Activated naive CD8-positive, alpha-beta T cell (primary cell): ENCODE data around the gene CHCHD6.

Experiments
- H3K27ac Mint-ChIP-seq: one replicate; pipeline ENCODE4 v1.8.0; 2021; ENCODE audit warnings: mixed read lengths
- H3K27me3 Mint-ChIP-seq: one replicate; pipeline ENCODE4 v1.8.0; 2021; ENCODE audit warnings: mixed read lengths
- H3K36me3 Mint-ChIP-seq: one replicate; pipeline ENCODE4 v1.8.0; 2021; ENCODE audit warnings: mixed read lengths
- H3K4me1 Mint-ChIP-seq: one replicate; pipeline ENCODE4 v1.8.0; 2021; ENCODE audit warnings: low read depth, mixed read lengths
- H3K4me3 Mint-ChIP-seq: one replicate; pipeline ENCODE4 v1.8.0; 2021; ENCODE audit warnings: mild to moderate bottlenecking, mixed read lengths
- H3K9me3 Mint-ChIP-seq: one replicate; pipeline ENCODE4 v1.8.0; 2021; ENCODE audit warnings: low read depth, mixed read lengths

The CHCHD6 gene

GRCh38 chr3:126941721-126942270 is 237.8 kb downstream of the CHCHD6 start:
- peaks cover 3% of the 10 kb centered on the region for H3K36me3 Mint-ChIP-seq
- H3K27ac Mint-ChIP-seq: no peak overlapping the region
- no peak overlapping the region for H3K4me3 Mint-ChIP-seq
- no peaks in the 10 kb centered on the region for H3K27me3 Mint-ChIP-seq
- H3K9me3 Mint-ChIP-seq: no peaks in the 10 kb centered on the region
- H3K4me1 Mint-ChIP-seq: no peaks in the 10 kb centered on the region

GRCh38 chr3:126944089-126944965 is 240.3 kb downstream of the CHCHD6 start:
- H3K36me3 Mint-ChIP-seq: peaks cover 3% of the 10 kb centered on the region
- H3K4me3 Mint-ChIP-seq: no peak overlapping the region
- peaks cover 6% of the 10 kb centered on the region for H3K4me1 Mint-ChIP-seq
- no peaks in the 10 kb centered on the region for H3K9me3 Mint-ChIP-seq
- H3K27ac Mint-ChIP-seq: no peak overlapping the region
- H3K27me3 Mint-ChIP-seq: no peaks in the 10 kb centered on the region

DNA sequence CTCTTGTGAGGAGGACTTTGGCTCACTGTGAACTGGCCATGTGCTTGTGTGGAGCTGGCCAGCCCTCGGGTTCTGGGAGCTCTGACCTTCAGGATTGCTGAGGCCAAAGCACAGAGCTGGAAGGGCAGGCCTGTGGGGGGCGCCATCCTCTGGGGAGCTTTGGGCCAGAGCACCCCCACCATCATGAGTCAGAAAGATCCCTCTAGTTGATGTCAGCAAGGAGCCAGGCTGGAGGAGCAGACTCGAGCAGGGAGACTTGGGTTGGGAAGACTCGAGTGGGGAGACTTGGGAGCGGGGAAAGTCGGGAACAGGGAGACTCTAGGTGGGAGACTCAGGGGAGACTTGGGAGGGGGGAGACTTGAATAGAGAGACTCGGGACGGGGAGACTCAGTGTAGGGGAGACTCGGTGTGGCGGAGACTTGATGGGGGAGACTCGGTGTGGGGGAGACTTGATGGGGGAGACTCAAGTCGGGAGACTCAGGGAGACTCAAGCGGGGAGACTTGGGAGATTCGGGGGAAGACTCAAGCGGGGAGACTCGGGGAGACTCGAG is 241.2 kb downstream of the CHCHD6 start:
- Mint-ChIP-seq H3K27me3 (no peaks in the 10 kb centered on the region), H3K4me3 (no peak overlapping the region), H3K4me1 (peaks cover 6% of the 10 kb centered on the region), H3K27ac (no peak overlapping the region), H3K9me3 (no peaks in the 10 kb centered on the region), H3K36me3 (peaks cover 3% of the 10 kb centered on the region)

DNA sequence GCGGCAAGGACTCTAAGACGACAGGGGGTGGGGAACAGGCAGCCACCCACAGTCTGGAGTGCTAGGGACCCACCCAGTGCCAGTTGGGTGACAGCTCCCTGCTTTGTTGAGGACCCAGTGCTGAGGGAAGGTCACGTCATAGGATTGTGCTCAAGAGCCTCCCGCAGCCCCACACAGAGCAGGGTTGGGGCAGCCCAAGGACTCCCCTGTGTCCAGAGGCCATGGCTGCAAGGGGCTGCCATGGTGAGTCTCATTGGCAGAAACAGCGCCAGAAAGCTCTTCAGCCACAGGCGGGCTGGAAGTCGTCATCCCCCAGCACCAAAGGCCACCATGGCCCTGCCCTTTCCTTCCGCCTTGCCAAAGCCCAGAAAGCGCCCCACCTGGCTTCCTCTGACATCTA is 241.9 kb downstream of the CHCHD6 start:
- Mint-ChIP-seq H3K36me3 (peaks cover 3% of the 10 kb centered on the region), H3K4me3 (no peak overlapping the region), H3K27ac (no peak overlapping the region), H3K27me3 (no peaks in the 10 kb centered on the region), H3K4me1 (peaks cover 6% of the 10 kb centered on the region), H3K9me3 (no peaks in the 10 kb centered on the region)

- Mint-ChIP-seq H3K27ac (no peak overlapping the region), H3K36me3 (peaks cover 3% of the 10 kb centered on the region), H3K27me3 (no peaks in the 10 kb centered on the region), H3K9me3 (no peaks in the 10 kb centered on the region), H3K4me1 (peaks cover 6% of the 10 kb centered on the region), H3K4me3 (no peak overlapping the region)
Observed at GRCh38 chr3:126946405-126946804, 242.4 kb downstream of the CHCHD6 start.

- no peaks in the 10 kb centered on the region for H3K9me3 Mint-ChIP-seq
- no peaks in the 10 kb centered on the region for H3K27me3 Mint-ChIP-seq
- peak overlapping the region; percentile 30 for H3K27ac Mint-ChIP-seq
- peaks cover 6% of the 10 kb centered on the region for H3K4me1 Mint-ChIP-seq
- no peaks in the 10 kb centered on the region for H3K36me3 Mint-ChIP-seq
- H3K4me3 Mint-ChIP-seq: no peak overlapping the region
Observed at GRCh38 chr3:126947429-126947828, 243.4 kb downstream of the CHCHD6 start.

DNA sequence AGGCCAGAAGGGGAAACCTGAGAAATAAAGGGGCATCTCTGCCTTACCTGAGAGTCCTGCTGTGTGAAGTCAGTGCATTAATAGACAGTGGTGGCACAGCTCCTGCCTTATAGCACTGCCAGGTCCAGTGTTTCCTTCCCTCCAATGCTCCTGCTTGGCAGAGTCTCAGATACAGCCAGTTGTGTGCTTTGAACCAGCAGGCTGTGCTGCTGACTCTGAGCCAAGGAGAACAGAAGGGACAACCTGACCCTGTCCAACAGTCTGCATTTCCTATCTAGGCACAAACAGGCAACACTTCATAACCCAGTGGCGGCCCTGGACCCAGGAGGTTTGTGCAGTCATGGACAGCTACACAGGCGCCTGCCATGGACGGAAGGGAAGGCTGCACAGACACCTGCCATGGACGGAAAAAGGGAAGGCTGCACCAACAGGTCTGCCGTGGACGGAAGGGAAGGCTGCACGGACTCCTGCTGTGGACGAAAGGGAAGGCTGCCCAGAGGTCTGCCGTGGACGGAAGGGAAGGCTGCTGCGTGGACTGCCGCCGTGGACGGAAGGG is 245.0 kb downstream of the CHCHD6 start:
- Mint-ChIP-seq H3K4me3 (no peak overlapping the region), H3K27ac (no peak overlapping the region), H3K9me3 (no peaks in the 10 kb centered on the region), H3K27me3 (no peaks in the 10 kb centered on the region), H3K36me3 (no peaks in the 10 kb centered on the region), H3K4me1 (peaks cover 6% of the 10 kb centered on the region)

GRCh38 chr3:126951561-126951960 is 247.5 kb downstream of the CHCHD6 start:
- Mint-ChIP-seq H3K4me3 (no peak overlapping the region), H3K27ac (no peak overlapping the region), H3K27me3 (no peaks in the 10 kb centered on the region), H3K36me3 (no peaks in the 10 kb centered on the region), H3K4me1 (peaks cover 6% of the 10 kb centered on the region), H3K9me3 (no peaks in the 10 kb centered on the region)

GRCh38 chr3:126952261-126952982 is 248.4 kb downstream of the CHCHD6 start:
- Mint-ChIP-seq H3K36me3 (no peaks in the 10 kb centered on the region), H3K27ac (no peak overlapping the region), H3K9me3 (no peaks in the 10 kb centered on the region), H3K4me1 (peaks cover 2% of the 10 kb centered on the region), H3K27me3 (no peaks in the 10 kb centered on the region), H3K4me3 (no peak overlapping the region)

- Mint-ChIP-seq H3K9me3 (no peaks in the 10 kb centered on the region), H3K4me1 (no peaks in the 10 kb centered on the region), H3K27ac (no peak overlapping the region), H3K36me3 (no peaks in the 10 kb centered on the region), H3K27me3 (no peaks in the 10 kb centered on the region), H3K4me3 (no peak overlapping the region)
Observed at GRCh38 chr3:126952983-126953660, 249.1 kb downstream of the CHCHD6 start.

GRCh38 chr3:126954141-126954842 is 250.3 kb downstream of the CHCHD6 start:
- no peaks in the 10 kb centered on the region for H3K36me3 Mint-ChIP-seq
- no peaks in the 10 kb centered on the region for H3K4me1 Mint-ChIP-seq
- no peak overlapping the region for H3K27ac Mint-ChIP-seq

DNA sequence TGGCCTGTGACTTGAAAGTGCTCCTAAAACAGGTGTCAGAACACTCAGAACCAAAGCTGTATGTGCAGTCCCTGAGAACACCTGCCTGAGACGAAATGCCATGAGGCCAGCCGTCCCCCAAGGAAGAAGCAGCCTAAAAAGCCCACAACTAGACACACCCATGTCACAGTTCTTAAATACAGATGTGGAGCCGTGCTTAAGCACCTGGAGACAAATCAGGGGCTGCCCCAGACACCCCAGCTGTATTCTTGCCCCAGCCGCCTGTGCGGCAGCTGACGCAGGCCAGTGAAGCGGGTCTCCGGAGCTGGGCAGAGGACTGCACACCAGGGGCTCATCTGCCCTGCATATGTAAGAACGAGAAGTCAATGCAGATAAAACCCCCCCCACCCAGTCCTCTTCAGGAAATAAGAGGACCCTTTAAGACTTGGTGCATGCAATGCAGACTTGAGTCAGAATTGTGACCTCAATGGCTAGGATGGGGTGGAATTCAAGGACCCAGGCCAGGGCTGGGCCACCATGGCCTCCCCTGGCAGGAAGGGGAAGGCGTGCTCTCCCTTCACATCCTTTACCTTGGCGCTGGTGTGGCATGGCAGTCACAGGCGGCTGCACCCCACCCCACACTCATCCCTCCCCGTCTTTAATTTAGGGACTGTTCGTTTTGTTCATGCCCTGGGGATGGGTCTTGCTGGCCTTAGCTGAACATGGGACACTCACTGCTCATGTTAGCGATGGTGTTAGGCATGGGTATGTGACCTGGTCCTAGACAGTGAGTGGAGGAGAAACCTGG is 251.2 kb downstream of the CHCHD6 start:
- Mint-ChIP-seq H3K27me3 (no peaks in the 10 kb centered on the region), H3K9me3 (no peaks in the 10 kb centered on the region), H3K27ac (no peak overlapping the region), H3K36me3 (no peaks in the 10 kb centered on the region), H3K4me3 (no peak overlapping the region), H3K4me1 (no peaks in the 10 kb centered on the region)

More at GRCh38 chr3:126954141-126954842, 250.3 kb downstream of the CHCHD6 start:
- H3K9me3 Mint-ChIP-seq: no peaks in the 10 kb centered on the region
- no peaks in the 10 kb centered on the region for H3K27me3 Mint-ChIP-seq
- no peak overlapping the region for H3K4me3 Mint-ChIP-seq

DNA sequence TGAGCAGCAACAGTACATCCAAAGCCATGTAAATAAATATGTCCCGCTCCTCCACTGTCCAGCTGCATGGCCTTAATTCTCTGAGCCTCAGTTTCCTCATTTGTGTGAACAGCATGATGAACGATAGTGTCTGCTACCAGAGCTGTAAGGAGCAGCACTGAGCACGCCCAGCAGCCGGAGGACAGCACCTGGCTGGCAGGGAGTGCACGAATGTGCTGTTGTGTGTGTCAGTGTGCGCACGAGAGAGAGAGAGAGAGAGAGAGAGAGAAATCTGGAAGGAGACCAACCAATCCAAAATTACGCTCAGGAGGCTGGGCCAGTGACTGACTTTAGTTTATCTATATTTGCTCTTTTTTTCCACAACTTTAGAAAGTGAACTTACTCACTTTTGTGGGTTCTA is 252.3 kb downstream of the CHCHD6 start:
- Mint-ChIP-seq H3K27ac (no peak overlapping the region), H3K4me1 (no peaks in the 10 kb centered on the region), H3K36me3 (no peaks in the 10 kb centered on the region), H3K9me3 (no peaks in the 10 kb centered on the region), H3K27me3 (no peaks in the 10 kb centered on the region), H3K4me3 (no peak overlapping the region)
